DOHH2 (cell line): ENCODE results near the gene TGFBR2.
A peak's percentile ranks its signal among the peaks of the same experiment; 100 is the strongest.

Source experiments
- H3F3A ChIP-seq: fragments of 200-600 bp; sonication (generic), shearing (Covaris generic); 2 replicates; pipeline ENCODE4 v1.6.0; 2016; ENCODE audit warnings: antibody characterized with exemption, mild to moderate bottlenecking; ENCODE audit not compliant: control insufficient read depth, insufficient read depth
- H3K27ac ChIP-seq: fragments of 200-600 bp; sonication (generic); 2 replicates; pipeline ENCODE4 v1.5.1; 2014; ENCODE audit warnings: low read depth, mild to moderate bottlenecking, low read length, moderate library complexity
- H3K27me3 ChIP-seq: fragments of 200-600 bp; sonication (generic); 2 replicates; pipeline ENCODE4 v1.6.1; 2014; ENCODE audit warnings: mild to moderate bottlenecking, low read length, mixed read lengths; ENCODE audit not compliant: control insufficient read depth
- H3K36me3 ChIP-seq: fragments of 200-600 bp; sonication (generic); 2 replicates; pipeline ENCODE4 v1.6.1; 2014; ENCODE audit warnings: mild to moderate bottlenecking, low read length, moderate library complexity, mixed read lengths; ENCODE audit not compliant: control insufficient read depth
- H3K4me1 ChIP-seq: fragments of 200-600 bp; sonication (generic); 2 replicates; pipeline ENCODE4 v1.6.1; 2014; ENCODE audit warnings: mild to moderate bottlenecking, low read length, mixed read lengths; ENCODE audit not compliant: control insufficient read depth
- H3K4me2 ChIP-seq: fragments of 200-600 bp; sonication (generic); 2 replicates; pipeline ENCODE4 v1.6.0; 2014; ENCODE audit warnings: mild to moderate bottlenecking, low read length, moderate library complexity
- H3K4me3 ChIP-seq: fragments of 200-600 bp; sonication (generic); 2 replicates; pipeline ENCODE4 v1.5.1; 2014; ENCODE audit warnings: mild to moderate bottlenecking, low read length, mixed read lengths
- H3K79me2 ChIP-seq: fragments of 200-600 bp; sonication (generic); 2 replicates; pipeline ENCODE4 v1.6.1; 2014; ENCODE audit warnings: mild to moderate bottlenecking, low read length, mixed read lengths; ENCODE audit not compliant: control insufficient read depth
- H3K9me2 ChIP-seq: fragments of 200-600 bp; sonication (generic); replicated peaks from 2 replicates; pipeline ENCODE4 v1.6.1; 2014; ENCODE audit warnings: mild to moderate bottlenecking, low read length, mixed read lengths; ENCODE audit not compliant: control insufficient read depth
- H3K9me3 ChIP-seq: fragments of 200-600 bp; sonication (generic); 2 replicates; pipeline ENCODE4 v1.6.1; 2014; ENCODE audit warnings: antibody characterized with exemption, low read length, mixed read lengths; ENCODE audit not compliant: control insufficient read depth, insufficient read depth
- H4K20me1 ChIP-seq: fragments of 200-600 bp; sonication (generic); 2 replicates; pipeline ENCODE4 v1.6.0; 2014; ENCODE audit warnings: low read depth, mild to moderate bottlenecking, antibody characterized with exemption, low read length, moderate library complexity; ENCODE audit not compliant: control insufficient read depth, insufficient read depth
- EZH2phosphoT487 ChIP-seq: fragments of 200-600 bp; sonication (generic); IDR thresholded peaks from 2 replicates; pipeline ENCODE4 v1.6.1; 2017; ENCODE audit warnings: borderline replicate concordance, mild to moderate bottlenecking, antibody characterized with exemption, low read length, moderate library complexity, mixed read lengths
- TF ChIP-seq, protein P1 (sequence below): fragments of 200-600 bp; sonication (generic); IDR thresholded peaks from one replicate; pipeline ENCODE4 v1.5.1; 2014; ENCODE audit warnings: antibody characterized with exemption, mild to moderate bottlenecking, low read depth, low read length; ENCODE audit not compliant: poor library complexity, severe bottlenecking

TGFBR2 gene

DNA sequence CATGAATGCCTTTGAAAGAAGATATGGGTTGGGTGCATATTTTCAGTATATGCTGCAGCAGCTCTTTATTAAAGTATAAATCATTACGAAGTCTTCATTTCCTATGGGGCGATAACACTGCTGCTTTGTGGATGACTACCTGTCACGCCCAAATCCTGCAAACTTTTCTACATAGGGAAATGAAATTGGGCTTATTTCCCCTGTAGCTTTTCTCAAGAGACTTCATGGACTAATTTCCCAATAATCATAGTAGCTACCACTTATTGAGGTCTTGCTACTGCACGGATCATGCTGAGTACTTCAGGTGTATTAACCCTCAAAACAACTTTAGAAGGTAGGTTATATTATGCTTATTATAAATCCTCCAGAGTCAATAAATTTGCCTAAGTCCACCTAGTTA is 8.0 kb downstream of the TGFBR2 start:
- peaks cover 9% of the 10 kb centered on the region; the same call in 1 of the 2 replicates for H3F3A ChIP-seq
- no peaks in the 10 kb centered on the region for H3K9me2 ChIP-seq
- H3K4me3 ChIP-seq, result no peak overlapping the region
- peaks cover 7% of the 10 kb centered on the region for H4K20me1 ChIP-seq
- no peak overlapping the region for H3K27ac ChIP-seq
- no peak for TF ChIP-seq EZH2phosphoT487
- TF ChIP-seq, protein P1, sequence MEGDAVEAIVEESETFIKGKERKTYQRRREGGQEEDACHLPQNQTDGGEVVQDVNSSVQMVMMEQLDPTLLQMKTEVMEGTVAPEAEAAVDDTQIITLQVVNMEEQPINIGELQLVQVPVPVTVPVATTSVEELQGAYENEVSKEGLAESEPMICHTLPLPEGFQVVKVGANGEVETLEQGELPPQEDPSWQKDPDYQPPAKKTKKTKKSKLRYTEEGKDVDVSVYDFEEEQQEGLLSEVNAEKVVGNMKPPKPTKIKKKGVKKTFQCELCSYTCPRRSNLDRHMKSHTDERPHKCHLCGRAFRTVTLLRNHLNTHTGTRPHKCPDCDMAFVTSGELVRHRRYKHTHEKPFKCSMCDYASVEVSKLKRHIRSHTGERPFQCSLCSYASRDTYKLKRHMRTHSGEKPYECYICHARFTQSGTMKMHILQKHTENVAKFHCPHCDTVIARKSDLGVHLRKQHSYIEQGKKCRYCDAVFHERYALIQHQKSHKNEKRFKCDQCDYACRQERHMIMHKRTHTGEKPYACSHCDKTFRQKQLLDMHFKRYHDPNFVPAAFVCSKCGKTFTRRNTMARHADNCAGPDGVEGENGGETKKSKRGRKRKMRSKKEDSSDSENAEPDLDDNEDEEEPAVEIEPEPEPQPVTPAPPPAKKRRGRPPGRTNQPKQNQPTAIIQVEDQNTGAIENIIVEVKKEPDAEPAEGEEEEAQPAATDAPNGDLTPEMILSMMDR, result no peak
- peaks cover 91% of the 10 kb centered on the region for H3K4me1 ChIP-seq
- H3K36me3 ChIP-seq, result no peaks in the 10 kb centered on the region; the same call in 1 of the 2 replicates
- H3K27me3 ChIP-seq, result no peaks in the 10 kb centered on the region
- H3K79me2 ChIP-seq, result peaks cover 95% of the 10 kb centered on the region
- no peak overlapping the region for H3K4me2 ChIP-seq
- H3K9me3 ChIP-seq, result no peaks in the 10 kb centered on the region

DNA sequence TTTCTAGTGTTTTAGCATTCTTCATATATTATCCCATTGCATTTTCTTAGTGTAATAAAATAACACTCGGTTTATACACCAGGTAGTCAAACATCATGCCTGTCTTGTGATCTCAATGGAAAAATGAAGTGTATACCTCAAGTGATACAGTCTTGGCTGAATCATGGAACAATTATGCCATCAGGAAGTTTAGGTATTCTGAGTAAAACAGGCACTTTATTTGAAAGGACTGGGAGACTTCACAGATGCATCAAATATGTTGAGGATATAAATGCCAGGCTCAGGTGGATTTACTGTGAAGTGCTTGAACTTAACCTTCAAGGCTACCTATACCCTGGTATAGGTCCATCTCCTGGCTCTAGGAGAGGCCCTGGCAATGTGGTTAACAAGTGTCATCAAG is 8.5 kb downstream of the TGFBR2 start:
- H3K4me1 ChIP-seq, result peaks cover 87% of the 10 kb centered on the region
- TF ChIP-seq EZH2phosphoT487, result no peak
- TF ChIP-seq, protein P1, result no peak
- H3K79me2 ChIP-seq, result peaks cover 93% of the 10 kb centered on the region
- no peaks in the 10 kb centered on the region for H3K9me3 ChIP-seq
- peaks cover 7% of the 10 kb centered on the region for H4K20me1 ChIP-seq
- H3K27ac ChIP-seq, result no peak overlapping the region
- H3F3A ChIP-seq, result peaks cover 7% of the 10 kb centered on the region; the same call in 1 of the 2 replicates
- H3K4me2 ChIP-seq, result no peak overlapping the region
- H3K27me3 ChIP-seq, result no peaks in the 10 kb centered on the region
- no peak overlapping the region for H3K4me3 ChIP-seq
- H3K36me3 ChIP-seq, result no peaks in the 10 kb centered on the region; the same call in 1 of the 2 replicates
- H3K9me2 ChIP-seq, result no peaks in the 10 kb centered on the region

DNA sequence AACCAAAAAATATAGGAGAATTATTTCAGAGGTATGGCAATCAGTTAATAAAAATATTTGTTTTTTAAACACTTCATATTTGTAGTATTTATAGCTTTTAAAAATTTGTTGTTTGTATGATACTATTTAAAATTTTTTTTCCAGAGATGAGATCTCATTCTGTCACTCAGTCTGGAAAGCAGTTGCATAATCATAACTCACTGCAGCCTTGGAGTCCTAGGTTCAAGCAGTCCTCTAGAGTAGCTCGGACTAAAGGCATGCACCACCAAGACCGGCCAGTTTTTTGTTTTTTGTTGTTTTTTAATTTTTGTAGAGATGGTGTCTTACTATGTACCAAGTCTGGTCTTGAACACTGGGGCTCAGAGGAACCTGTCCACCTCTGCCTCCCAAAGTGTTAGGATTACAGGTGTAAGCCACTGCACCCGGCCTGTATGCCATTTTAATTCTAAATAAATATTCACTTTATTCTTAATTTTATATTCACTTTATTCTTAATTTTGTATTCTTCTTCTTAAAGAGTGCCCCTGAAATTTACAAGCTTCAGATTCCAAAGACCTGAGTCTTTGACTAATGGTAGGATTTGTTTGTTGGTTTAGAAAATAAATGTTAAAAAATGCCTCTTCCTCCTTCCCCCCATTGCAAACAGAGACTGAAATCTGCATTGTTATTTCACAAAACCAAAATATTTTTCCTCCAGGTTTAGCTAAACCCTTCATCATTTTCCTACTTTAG is 9.4 kb downstream of the TGFBR2 start:
- H4K20me1 ChIP-seq, result peaks cover 7% of the 10 kb centered on the region
- peak overlapping the region; percentile 18 for H3K4me2 ChIP-seq
- H3F3A ChIP-seq, result peaks cover 7% of the 10 kb centered on the region; the same call in 1 of the 2 replicates
- H3K27me3 ChIP-seq, result no peaks in the 10 kb centered on the region
- TF ChIP-seq, protein P1, result no peak
- no peak for TF ChIP-seq EZH2phosphoT487
- no peak overlapping the region for H3K4me3 ChIP-seq
- H3K79me2 ChIP-seq, result peaks cover 93% of the 10 kb centered on the region
- no peaks in the 10 kb centered on the region; the same call in 1 of the 2 replicates for H3K36me3 ChIP-seq
- H3K9me3 ChIP-seq, result no peaks in the 10 kb centered on the region
- H3K27ac ChIP-seq, result no peak overlapping the region
- H3K9me2 ChIP-seq, result no peaks in the 10 kb centered on the region
- H3K4me1 ChIP-seq, result peaks cover 87% of the 10 kb centered on the region
